Measurements from ENCODE around the gene MAFG. TPM values are rescaled to one million over a fixed set of nuclear protein-coding genes. Genes with fewer than 3 reads are reported as not detected.

Gene MAFG
- total and polyA plus RNA-seq, 2 of the 13 experiments (the other 11 are each of a cell fraction or from before 2014, with no cell fraction given) = 14.5 to 20.0 TPM

GRCh38 chr17:81901167-81902022 lies 26.1 kb downstream of the MAFG start (continued):
- TF ChIP-seq ZNF687 (CRISPR knock-in tag; IDR thresholded peaks at IDR 0.05) = peak; percentile 1; the same call in 1 of the 2 replicates
- TF ChIP-seq HMGXB4 (CRISPR knock-in tag; IDR thresholded peaks at IDR 0.05; ENCODE audit: borderline replicate concordance in 1 of 2, low read depth in 1 of 2) = no peak
- TF ChIP-seq ZNF530 (CRISPR knock-in tag; IDR thresholded peaks at IDR 0.05; ENCODE audit: low read depth) = no peak
- no peak for TF ChIP-seq MLXIP (CRISPR knock-in tag; IDR thresholded peaks at IDR 0.05; ENCODE audit: borderline replicate concordance)
- TF ChIP-seq ZSCAN12 (CRISPR knock-in tag; IDR thresholded peaks at IDR 0.05) = no peak
- no peak for TF ChIP-seq ISX (CRISPR knock-in tag; conservative IDR thresholded peaks at IDR 0.05)
- no peak for TF ChIP-seq NONO (IDR thresholded peaks at IDR 0.05)
- no peak for TF ChIP-seq NONO (CRISPR knock-in tag; conservative IDR thresholded peaks at IDR 0.05)
- TF ChIP-seq TERF1 (CRISPR knock-in tag; IDR thresholded peaks at IDR 0.05) = no peak
- no peak for TF ChIP-seq HNRNPH1 (optimal IDR thresholded peaks at IDR 0.05; ENCODE audit: low read depth, low read length)
- TF ChIP-seq ZBTB34 (CRISPR knock-in tag; IDR thresholded peaks at IDR 0.05) = no peak
- no peak for TF ChIP-seq HDAC2 (CRISPR knock-in tag; IDR thresholded peaks at IDR 0.05)
- TF ChIP-seq MNT (IDR thresholded peaks at IDR 0.05) = no peak
- TF ChIP-seq KDM3A (CRISPR knock-in tag; IDR thresholded peaks at IDR 0.05; ENCODE audit: low read depth) = no peak

Data from HepG2 (cell line).